ENCODE results near the gene COX7A2L.
A peak's percentile ranks its signal among the peaks of the same experiment; 100 is the strongest.
"Not testable (repeated sequence)": the region's sequence is repeated elsewhere in the genome, so short reads cannot be mapped to it uniquely, and the experiment has no call there.

The COX7A2L gene

DNA sequence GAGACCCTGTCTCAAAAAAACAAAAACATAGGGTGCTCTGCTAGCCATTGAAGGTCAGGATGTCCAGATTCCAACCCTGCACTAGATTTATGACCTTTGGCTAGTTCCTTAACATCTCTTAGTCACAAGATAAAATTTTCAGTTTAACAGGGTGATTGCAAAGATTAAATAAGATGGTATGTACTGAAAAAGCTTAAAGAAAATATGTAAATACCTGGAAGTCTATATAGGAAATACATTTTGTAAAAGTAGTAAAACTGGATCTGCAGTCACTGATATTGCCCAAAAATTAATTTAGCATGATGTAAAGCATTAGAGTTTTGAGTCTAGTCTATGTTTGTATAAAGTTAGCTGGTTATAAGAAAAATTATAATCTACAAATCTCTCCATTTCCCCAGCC is 5.4 kb upstream of the COX7A2L start:
- DNase-seq = no peak

DNA sequence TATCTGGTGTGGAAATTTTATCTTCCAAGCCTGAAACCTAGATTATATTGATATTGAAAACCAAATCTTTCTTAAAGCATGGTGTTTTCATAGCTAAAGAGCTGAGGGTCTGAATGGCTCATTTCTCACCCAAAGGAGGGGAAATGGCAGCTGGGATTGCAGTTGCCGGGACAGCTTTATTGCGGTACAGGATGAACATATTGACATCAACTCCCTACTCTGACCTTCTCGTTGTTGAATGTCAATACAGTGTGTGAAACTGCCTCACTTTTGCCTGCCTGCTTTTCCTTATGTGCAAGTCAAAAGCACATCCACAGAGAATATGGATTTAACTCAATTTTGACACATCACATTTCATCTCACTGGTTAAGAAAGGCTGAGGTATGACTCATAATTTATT is 3.6 kb upstream of the COX7A2L start:
- no peak for DNase-seq

DNA sequence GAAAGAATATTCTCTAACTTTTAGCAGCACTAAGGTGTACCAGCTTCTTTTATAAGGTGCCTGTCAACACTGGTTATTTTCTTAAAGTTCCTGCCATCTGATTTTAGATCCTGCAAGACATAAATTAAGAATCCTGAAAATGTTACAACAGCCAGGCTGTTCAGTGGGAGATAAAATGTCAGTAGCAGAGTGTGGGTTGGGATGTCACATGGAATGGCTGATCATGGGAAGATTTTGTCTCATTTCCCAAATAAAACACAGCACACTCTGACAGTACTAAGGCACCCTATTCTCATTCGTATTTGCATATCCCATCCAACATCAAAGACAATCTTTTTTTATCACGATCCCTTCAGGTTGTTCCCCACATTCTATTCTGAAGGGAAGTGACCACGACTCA is 2.4 kb upstream of the COX7A2L start:
- DNase-seq = no peak

DNA sequence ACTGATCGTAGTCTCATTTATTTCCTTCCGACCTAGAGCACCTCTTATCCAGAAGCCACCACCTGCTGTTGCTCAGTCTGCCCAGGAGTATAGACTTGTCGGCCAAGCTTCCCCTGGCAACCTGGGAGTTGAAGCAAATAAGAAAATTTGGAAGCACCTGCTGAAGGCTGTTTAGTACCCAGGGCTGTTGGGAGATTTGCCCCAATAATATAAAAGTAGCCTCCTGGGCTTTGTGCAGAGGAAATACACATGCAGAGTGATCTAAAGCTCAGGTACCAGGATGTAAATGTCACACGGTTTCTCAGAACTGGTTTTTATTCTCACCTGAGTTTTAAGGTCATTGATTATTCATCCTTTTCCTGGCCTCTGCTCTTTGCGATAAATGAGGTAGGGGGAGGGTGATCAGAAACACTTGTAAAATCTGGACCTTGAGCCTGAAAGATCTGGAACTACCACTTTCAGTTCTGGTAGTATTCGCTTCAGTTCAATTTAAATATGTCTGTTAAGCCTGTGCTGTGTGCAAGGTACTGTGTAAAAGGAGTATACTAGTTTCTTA is 789 bp upstream of the COX7A2L start:
- DNase-seq = no peak

DNA sequence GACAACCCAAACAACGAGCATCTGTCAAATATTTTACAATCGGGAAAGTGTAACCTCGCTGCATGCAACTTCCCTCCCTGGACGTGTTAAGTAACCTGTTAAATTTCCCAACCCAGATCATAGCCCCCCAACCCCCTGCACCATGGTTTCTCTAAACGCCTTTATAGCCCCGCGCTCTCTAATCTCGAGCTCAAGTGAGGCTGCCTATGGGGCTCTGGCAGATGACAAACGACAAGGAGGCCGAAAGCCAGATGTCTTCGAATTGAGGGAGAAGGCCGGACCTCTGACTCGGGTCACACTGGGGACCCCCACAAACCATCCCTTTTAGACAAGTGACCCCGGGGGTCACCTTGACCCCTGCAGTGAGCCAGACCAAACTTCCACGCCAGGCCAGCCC is 526 bp downstream of the COX7A2L start:
- no peak for DNase-seq

DNA sequence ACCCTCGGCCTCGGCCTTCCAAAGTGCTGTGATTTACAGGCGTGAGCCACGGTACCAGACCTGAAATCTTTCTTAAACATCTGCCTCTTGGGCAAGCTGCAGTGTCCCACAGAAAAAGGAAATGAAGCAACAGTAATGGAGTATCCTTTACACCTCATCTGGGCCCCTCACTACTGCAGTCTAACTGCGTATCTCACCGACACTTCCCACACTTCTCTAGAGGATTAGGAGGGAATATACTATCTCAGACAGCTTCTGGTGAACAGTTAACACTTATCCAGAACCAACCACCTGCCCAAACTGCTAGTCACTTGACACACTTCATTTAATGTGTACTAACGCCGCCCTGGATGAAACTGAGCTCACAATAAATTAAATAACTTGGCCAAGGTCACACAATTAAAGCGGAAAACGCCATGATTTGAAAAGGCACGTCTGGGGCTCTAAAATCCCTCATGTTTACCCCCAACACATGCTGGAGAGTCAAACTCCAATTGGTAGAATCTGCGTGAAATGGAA is 993 bp downstream of the COX7A2L start:
- peak; percentile 71 for DNase-seq

DNA sequence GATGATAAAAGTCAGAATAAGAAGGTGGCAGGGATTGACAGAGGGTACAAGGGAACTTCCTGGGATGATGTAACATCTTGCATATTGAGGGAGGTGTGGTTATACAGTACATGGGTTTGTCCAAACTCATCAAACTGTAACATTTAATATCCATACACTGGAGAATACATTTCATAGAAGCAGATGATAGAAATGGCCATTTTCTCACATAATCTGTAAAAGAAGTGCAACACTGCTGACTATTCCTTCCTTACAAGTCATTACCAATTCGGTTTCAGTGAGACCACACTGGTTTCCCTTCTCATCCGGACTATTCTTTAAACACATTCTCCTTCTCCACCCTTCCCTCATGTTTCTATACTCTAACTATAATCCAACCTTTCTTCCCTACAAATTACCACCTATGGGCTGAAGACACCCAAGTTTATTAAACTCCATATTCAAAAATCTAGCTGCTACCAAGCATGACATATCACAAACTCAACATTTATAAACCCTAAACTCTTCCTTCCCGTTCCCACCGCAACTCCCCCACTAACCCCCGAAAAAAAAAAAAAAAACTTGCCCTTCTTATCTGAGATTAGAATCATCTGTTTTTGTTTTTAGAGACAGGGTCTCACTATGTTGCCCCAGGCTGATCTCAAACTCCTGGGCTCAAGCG is 1.6 kb downstream of the COX7A2L start:
- no peak for DNase-seq

DNA sequence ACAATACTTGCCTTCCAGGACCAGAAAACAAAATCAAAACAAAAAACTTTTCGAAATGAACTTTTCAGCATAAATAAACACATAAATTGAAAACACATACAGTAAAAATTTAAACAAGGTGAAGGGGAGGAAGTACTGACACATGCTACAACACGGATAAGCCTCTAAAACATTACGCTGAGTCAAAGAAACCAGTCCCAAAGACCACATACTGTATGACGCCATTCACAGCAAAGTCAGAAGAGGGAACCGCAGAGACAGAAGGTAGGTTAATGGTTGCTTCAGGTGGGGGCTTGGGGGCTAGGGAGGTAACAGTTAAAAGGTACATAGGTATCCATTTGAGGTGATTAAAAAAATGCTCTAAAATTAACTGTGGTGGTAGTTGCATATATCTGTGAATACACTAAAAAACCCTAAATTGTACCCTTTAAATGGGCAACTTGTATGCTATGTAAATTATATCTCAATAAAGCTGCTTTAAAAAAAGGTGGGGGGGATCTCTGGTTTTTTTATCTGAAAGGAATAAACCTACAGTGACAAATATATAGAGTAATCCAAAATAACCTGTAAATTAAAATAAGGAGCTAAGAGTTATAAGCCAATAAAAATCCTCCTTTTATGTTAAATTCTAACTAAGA is 7.1 kb downstream of the COX7A2L start:
- no peak for DNase-seq

DNA sequence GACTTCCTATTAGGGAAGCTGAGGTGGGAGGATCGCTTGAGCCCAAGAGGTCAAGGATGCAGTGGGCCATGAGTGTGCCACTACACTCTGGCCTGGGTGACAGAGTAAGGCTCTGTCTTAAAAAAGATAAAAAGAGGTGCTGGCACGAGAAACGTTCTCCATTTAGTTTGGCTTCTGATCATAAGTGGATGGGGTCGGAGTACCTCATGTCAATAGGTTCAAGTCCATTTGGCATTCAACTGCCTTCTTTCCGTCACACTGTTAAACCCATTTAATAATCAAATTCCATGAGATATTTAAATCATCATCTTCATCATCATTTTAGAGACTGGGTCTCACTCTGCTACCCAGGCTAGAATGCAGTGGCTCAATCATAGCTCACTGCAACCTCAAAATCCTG is 9.2 kb downstream of the COX7A2L start:
- no peak for DNase-seq

DNA sequence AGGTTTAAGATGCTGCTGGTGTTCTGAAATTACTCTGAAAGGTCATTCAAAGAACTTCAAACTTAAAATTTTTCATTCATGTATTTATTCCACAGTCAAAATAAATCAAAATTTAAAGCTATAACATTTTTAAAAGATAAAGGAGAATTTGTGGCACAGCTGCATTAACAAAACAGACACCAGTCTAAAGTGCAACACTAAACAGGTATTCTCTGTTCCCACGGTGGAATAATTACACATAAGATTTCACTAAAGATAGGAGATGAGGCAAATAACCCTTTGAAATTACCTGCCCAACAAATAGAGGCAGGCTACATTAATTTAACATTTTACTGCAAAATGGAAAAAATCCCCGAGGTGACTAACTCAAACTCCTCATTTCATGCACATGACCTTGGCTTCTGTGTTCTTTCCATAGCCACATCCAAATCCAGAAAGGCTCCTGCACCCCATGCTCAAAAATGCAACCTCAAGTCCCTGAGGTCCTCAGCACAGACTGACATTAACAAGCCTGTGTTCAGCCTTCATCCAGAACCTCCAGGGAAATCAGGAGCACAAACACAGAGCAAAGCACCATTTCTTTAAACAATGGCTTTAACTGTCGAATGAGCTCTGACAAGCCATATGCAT is 10.5 kb downstream of the COX7A2L start:
- no peak for DNase-seq

DNA sequence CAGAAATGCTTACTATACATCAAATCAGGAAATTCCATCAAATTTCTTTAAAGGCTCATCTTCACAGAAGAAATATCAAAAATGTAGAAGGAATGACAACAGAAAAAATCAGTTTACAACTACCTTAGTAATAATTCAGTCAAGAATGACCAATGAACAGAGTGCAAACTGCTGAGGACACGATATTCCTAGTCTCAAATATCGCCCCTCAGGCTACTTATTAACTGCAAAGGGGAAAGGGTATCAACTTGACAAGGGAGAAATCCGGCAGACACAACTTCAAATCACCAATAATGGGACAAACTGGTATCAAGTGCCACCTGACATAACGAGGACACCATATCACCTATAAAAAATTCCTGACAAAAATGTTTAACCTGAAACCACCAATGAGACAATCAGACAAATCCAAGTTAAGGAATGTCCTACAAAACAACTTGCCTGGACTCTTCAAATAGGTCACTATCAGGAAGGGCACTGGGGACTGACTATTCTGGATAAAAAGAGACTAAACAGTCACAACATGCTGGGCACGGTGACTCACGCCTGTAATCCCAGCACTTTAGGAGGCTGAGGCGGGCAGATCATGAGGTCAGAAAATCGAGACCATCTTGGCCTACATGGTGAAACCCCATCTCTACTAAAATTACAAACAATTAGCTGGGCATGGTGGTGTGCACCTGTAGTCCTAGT is 12.8 kb downstream of the COX7A2L start:
- no peak for DNase-seq

DNA sequence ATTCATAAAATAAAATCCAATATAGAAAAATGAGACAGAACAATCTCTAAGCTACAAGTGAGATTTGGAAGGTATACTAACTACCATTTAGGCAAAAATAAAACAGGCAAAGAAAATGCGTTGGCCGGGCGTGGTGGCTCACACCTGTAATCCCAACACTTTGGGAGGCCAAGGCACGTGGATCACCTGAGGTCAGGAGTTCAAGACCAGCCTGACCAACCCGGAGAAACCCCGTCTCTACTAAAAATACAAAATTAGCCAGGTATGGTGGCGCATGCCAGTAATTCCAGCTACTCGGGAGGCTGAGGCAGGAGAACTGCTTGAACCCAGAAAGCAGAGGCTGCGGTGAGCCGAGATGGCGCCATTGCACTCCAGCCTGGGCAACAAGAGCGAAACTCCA is 13.5 kb downstream of the COX7A2L start:
- not testable (repeated sequence) for DNase-seq

DNA sequence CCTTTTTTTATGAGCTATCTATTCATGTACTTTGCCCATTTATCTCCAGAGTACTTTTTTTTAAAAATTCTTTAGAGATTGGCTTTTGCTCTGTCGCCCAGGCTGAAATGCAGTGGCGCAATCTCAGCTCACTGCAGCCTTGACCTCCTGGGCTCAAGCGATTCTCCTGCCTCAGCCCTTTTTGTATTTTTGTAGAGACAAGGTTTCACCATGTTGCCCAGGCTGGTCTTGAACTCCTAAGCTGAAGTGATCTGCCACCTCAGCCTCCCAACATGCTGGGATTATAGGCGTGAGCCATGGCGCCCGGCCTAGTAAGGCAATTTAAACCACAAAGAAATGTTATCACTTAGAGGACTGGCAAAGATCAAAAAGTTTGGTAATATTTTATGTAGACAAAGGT is 14.2 kb downstream of the COX7A2L start:
- DNase-seq = not testable (repeated sequence)

DNA sequence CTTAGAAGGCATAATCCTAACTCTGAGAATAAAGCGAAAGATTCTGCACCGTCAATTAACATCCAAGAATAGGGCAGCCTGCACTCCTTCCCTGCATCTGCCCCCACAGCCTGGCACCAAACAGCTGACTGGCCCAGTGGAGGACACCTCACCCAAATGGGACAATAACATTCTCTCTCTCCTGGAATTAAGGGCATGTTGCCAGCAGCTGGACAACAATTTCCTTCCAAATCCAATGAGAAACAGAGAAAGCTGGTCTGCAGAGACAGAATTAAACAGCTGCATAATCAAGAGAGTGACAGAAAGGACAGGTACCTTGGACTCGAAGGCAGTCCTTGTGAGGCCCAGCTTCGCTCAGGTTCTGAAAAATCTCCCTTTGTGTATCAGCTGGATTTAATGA is 15.0 kb downstream of the COX7A2L start:
- DNase-seq = no peak

DNA sequence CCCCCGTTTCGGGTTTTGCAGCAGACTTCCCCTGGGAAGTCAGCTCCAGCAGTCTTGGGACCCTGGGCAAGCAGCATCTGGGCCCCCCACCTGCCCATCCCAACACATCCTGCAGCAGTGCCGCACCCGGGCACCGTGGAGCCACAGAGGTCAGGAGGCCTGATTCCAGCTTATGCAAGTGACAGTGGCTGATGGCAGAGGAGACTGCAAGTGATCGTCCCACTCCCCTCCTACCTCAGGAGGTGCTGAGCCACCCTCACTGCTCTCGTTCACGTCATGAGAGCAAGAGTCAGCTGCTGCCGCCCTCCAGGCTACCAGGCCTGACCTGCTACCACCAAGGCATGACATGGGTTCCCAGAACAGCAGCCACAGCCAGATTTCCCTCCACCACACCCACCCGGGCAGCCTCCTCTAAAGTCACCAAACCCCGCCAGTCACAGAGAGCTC is 18.2 kb downstream of the COX7A2L start:
- no peak for DNase-seq

DNA sequence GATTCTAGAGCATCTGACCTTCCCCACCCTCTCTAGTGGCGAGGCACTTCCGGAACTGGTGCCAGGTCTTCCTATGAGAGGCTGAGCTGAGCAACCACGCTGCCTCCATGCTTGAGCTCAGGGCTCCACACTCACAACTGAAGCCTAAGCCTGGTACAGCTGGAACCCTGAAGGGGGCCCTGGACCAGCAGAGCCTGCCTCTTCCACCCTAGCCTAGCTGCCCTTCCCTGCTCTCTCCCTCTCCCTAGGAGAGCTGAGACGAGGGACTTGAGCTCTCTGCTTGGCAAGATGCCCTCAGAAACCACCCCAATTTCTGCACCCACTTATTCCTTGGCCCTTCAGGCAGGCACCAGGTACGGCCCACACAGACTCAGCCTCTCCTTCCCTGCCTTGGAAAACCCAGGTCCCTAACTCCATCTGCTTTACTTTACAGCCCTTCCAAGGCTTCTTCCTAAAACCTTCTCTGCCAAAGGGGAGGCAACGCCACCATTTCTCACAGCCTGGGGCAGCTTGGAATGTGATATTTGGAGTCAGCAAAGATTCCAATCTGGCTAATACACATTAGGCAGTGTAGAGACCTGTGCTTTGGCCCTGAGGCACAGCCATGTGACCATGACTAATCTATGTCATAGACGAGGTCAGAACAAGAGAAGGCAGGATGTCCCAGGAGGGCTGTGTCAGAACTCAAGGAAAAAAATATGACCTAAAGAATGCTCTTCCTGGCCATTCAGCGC is 18.8 kb downstream of the COX7A2L start:
- DNase-seq = no peak

DNA sequence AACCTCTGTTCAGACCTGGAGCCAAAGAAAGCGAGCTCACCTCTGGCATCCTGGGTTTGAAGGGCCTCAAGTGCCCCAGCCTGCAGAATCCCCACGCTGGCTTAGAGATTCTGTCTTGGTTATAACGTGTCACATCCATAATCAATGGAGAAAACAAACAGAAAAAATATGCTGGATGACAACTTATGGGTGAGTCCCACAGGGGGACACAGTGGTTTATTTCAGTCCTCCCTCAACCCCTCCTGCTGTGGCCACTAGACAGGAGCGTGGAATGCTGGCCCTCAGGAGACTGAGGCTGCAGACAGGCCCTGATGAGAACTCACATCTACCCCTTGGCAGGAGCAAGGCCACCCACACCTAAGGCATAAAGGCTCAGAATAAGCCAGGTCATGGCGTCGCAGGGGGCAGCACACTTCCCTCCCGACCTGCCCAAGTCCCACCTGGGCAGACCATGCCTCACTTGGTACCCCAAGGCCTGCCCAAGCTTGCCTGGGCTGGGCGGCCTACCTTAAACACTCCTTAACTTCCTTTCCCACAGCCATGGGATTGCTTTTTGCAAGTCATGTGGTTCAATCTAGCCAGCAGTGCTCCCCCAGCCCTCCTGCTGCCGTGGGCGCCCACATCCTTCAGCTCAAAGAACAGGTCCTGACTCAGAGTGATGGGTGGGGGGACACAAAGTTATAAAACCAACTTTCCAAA is 19.9 kb downstream of the COX7A2L start:
- no peak for DNase-seq

DNA sequence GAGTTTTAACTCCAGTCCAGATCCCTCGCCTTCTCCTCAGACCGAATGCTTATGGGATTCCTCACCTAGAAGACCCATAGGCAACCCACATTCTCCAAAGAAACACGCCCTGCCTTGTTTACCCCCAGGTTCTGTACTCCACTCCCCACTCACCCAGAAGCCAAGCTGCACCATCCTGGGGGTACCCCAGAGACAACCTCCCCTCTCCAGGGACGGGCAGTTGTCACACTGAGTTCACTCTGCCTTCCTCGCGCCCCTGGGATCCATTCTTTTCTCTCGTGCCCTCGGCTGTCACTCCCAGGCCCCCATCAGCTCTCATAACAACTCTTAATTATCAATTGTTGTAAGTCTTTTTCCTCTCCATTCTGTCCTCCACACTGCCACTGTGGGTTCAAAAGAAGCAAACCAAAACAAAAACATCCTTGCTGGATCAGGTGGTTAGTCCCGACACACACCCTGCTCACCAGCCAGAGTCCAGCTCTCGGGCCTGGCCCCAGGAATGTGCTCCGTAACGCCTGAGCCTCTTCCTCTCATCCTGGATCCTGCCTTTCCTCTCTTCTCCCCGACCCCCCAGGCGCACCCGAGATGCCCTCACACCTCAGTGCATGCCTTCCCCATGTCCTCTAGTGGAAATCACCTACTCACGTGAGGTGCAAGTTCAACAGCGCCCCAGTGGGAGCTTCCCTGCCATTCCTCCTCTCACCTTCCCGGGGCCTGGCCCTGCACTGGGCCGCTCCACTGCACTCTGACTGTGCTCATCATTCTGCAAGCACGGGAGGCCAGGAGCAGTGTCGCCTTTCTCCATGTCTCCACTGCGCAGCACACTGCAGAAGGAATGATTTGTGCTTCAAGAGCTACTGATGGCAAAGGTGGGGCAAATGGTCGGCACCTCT is 20.7 kb downstream of the COX7A2L start:
- no peak for DNase-seq

DNA sequence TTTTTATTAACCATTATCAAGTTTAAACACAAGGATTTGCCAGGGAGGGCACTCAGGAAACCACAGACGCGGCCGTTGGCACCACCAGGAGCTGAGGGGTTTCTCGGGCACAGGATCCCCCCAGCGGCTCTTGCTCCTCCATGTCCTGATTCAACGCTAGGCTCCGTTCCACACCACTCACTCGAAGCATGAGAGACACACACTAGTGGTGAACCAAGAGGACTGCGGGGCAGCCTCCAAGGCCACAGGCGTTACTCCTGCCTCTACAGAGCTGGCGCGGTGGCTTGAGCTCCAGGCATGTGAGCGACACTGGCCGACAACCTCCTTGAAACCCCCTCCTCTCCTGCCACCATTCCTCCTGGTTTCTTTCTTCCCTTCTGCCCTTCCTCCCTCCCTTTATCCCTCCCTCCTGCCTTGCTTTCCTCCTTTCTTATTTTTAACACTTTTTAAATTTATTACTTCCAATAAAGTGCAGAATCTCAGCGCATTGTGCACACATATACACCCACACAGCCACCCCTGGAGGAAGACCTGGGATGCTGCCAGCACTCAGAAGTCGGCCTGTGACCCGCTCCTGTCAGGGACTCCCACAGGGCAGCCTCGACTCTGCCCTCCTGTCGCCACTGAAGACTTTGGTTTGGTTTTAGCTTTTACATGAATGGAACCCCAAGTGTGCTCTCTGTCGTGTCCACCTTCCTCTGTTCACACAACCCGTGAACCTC is 21.7 kb downstream of the COX7A2L start:
- no peak for DNase-seq

DNA sequence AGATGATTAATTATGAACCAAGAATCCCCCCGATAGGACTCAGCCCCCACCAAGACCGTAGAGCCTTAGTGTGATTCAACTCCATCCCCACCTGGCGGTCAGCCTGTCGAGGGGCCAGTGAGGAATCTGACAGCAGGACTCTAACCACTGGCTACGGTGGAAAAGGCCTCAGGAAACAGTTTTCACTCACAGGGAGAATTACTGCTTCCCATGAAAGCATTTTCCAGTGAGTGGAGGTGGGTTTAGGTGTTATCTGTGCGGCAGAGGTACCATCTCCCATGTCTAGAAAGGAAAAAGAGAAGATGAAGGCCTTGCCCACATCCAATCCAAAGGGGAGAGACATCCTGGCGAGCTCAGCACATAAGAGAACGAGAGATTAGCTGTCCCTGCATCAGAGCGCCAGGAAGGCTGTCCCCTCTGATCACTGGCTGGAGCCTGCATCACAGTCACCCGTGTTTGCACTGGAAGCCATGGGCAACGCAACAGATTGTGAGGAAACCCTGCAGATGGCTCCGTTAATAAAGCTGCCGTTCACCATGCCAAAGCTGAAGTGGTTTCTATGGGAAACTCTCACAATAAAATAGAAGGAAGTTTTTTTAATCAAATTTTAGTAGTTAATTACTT is 22.3 kb downstream of the COX7A2L start:
- DNase-seq = no peak

Measured in activated effector memory CD4-positive, alpha-beta T cell treated with anti-CD3 and anti-CD28 coated beads, Interleukin-2, amount 50 U/mL, for 16 hours (primary cell).